ENCODE results near the gene CACNA1D.

DNA sequence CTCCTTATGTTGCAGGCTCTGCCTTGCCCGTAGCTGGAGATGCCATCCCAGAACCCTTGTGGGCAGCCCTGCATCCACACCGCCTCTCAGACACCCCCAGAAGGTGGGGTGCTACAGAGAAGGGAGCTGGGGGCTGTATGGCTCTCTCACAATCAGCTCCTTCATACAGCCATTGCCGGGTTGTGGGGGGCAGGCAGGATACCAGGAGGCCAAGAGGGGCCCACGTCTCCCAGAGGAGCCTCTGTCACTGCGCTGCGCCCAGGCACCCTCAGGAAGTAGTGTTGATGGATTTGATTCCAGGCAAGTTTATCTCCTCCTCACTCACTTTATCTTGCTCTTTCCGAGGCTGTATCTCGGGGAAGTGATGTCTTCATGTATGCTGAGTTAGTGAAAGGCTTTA lies 180.2 kb downstream of the CACNA1D start:
- TF ChIP-seq EZH2 (IDR thresholded peaks at IDR 0.05; ENCODE audit: borderline replicate concordance) (no peak), EZH2phosphoT487 (IDR thresholded peaks at IDR 0.05; ENCODE audit: low read depth, severe bottlenecking, unreplicated experiment) (no peak)
